NB4 (cell line): Measurements from ENCODE around the gene EFTUD2.

Experiments
- MYC ChIP-seq: IDR thresholded peaks from 2 replicates; pipeline ENCODE4 v1.6.1; 2011; ENCODE audit warnings: low read depth, low read length
- POLR2A ChIP-seq: IDR thresholded peaks from 2 replicates; pipeline ENCODE4 v1.6.1; 2011; ENCODE audit warnings: mild to moderate bottlenecking; ENCODE audit not compliant: insufficient read length; ENCODE audit errors: extremely low read depth
- TF ChIP-seq, protein P1 (sequence below): IDR thresholded peaks from one replicate; pipeline ENCODE4 v1.5.1; 2012; ENCODE audit warnings: low read depth, low read length
- TF ChIP-seq, protein P2 (sequence below): IDR thresholded peaks from 2 replicates; pipeline ENCODE4 v1.6.1; 2011; ENCODE audit warnings: low read depth, low read length

- TF ChIP-seq, protein P1, sequence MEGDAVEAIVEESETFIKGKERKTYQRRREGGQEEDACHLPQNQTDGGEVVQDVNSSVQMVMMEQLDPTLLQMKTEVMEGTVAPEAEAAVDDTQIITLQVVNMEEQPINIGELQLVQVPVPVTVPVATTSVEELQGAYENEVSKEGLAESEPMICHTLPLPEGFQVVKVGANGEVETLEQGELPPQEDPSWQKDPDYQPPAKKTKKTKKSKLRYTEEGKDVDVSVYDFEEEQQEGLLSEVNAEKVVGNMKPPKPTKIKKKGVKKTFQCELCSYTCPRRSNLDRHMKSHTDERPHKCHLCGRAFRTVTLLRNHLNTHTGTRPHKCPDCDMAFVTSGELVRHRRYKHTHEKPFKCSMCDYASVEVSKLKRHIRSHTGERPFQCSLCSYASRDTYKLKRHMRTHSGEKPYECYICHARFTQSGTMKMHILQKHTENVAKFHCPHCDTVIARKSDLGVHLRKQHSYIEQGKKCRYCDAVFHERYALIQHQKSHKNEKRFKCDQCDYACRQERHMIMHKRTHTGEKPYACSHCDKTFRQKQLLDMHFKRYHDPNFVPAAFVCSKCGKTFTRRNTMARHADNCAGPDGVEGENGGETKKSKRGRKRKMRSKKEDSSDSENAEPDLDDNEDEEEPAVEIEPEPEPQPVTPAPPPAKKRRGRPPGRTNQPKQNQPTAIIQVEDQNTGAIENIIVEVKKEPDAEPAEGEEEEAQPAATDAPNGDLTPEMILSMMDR = no peak
- no peak for TF ChIP-seq POLR2A
- TF ChIP-seq, protein P2, sequence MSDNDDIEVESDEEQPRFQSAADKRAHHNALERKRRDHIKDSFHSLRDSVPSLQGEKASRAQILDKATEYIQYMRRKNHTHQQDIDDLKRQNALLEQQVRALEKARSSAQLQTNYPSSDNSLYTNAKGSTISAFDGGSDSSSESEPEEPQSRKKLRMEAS = no peak
- no peak for TF ChIP-seq MYC
These were observed 11.2 kb upstream of the EFTUD2 start for GRCh38 chr17:44910231-44911106.
